Gastroesophageal sphincter (tissue), 3 donors: ENCODE data around the gene KIAA0040.

ENCODE experiments used
- EP300 ChIP-seq: sonication (generic); formaldehyde crosslinking; IDR thresholded peaks from one replicate; pipeline ENCODE4 v1.6.1; 2017; ENCODE audit warnings: antibody characterized with exemption, mild to moderate bottlenecking
- POLR2AphosphoS5 ChIP-seq: sonication (generic); formaldehyde crosslinking; IDR thresholded peaks from one replicate; pipeline ENCODE4 v1.6.1; 2017; ENCODE audit warnings: antibody characterized with exemption
- TF ChIP-seq, protein P1 (sequence below), 4 experiments: fragments of 200-600 bp in 2 of 4; fragments of 450-650 bp in 2 of 4; sonication (generic) in 1 of 4; IDR thresholded peaks; one replicate each; pipeline ENCODE4 v1.5.1; 2017 to 2019; ENCODE audit warnings: antibody characterized with exemption in 4 of 4, mild to moderate bottlenecking in 2 of 4, moderate library complexity in 2 of 4

DNA sequence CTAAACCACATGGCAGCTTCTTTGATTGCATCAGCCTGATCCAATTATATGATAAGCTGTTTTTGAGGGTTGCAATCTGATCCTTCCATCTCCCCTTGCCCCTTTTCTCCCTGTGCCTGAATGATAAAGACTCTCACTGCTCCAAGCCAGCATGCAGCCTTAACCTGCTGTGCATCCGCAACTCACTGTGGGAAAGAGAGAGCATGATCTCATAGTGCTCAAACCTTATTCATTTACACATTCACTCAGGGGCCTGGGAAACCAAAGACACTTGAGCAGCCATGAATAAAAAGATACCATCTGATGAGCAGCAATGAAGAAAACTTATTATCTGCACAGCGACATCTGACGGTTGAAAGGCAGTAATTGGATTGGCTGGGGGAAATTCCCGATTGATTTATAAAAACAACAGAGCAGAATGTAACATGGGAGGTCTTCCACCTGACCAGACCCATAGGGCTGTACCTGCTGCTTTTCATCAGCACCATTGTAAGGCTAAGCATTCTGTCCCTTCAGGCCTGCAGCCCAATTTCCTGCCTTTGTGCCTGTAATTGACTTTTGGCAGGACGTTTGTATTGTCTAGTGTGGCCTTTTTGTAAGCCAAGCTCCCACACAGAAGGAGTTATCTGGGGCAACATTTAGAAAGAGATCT is 62.5 kb downstream of the KIAA0040 start:
- TF ChIP-seq, protein P1, sequence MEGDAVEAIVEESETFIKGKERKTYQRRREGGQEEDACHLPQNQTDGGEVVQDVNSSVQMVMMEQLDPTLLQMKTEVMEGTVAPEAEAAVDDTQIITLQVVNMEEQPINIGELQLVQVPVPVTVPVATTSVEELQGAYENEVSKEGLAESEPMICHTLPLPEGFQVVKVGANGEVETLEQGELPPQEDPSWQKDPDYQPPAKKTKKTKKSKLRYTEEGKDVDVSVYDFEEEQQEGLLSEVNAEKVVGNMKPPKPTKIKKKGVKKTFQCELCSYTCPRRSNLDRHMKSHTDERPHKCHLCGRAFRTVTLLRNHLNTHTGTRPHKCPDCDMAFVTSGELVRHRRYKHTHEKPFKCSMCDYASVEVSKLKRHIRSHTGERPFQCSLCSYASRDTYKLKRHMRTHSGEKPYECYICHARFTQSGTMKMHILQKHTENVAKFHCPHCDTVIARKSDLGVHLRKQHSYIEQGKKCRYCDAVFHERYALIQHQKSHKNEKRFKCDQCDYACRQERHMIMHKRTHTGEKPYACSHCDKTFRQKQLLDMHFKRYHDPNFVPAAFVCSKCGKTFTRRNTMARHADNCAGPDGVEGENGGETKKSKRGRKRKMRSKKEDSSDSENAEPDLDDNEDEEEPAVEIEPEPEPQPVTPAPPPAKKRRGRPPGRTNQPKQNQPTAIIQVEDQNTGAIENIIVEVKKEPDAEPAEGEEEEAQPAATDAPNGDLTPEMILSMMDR (IDR thresholded peaks at IDR 0.05): no peak
- TF ChIP-seq EP300 (no peak), POLR2AphosphoS5 (no peak)
